ENCODE data around the gene COL28A1.

- TF ChIP-seq, protein P1, sequence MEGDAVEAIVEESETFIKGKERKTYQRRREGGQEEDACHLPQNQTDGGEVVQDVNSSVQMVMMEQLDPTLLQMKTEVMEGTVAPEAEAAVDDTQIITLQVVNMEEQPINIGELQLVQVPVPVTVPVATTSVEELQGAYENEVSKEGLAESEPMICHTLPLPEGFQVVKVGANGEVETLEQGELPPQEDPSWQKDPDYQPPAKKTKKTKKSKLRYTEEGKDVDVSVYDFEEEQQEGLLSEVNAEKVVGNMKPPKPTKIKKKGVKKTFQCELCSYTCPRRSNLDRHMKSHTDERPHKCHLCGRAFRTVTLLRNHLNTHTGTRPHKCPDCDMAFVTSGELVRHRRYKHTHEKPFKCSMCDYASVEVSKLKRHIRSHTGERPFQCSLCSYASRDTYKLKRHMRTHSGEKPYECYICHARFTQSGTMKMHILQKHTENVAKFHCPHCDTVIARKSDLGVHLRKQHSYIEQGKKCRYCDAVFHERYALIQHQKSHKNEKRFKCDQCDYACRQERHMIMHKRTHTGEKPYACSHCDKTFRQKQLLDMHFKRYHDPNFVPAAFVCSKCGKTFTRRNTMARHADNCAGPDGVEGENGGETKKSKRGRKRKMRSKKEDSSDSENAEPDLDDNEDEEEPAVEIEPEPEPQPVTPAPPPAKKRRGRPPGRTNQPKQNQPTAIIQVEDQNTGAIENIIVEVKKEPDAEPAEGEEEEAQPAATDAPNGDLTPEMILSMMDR (conservative IDR thresholded peaks at IDR 0.05; ENCODE audit: low read length): no peak
- no peak for TF ChIP-seq EZH2phosphoT487 (IDR thresholded peaks at IDR 0.05; ENCODE audit: borderline replicate concordance)
Observed at GRCh38 chr7:7439564-7439963, 96.1 kb downstream of the COL28A1 start.
